HG03378 (cell line): ENCODE data around the gene ACVR2B.
"Not testable (repeated sequence)": the region's sequence is repeated elsewhere in the genome, so short reads cannot be mapped to it uniquely, and the experiment has no call there.

Experiments
- ATAC-seq: cut with Tn5 transposase; IDR thresholded peaks from one replicate; pipeline ENCODE4 v1.9.1; 2021; ENCODE audit warnings: mild to moderate bottlenecking, moderate library complexity; ENCODE audit not compliant: unreplicated experiment

ACVR2B gene

DNA sequence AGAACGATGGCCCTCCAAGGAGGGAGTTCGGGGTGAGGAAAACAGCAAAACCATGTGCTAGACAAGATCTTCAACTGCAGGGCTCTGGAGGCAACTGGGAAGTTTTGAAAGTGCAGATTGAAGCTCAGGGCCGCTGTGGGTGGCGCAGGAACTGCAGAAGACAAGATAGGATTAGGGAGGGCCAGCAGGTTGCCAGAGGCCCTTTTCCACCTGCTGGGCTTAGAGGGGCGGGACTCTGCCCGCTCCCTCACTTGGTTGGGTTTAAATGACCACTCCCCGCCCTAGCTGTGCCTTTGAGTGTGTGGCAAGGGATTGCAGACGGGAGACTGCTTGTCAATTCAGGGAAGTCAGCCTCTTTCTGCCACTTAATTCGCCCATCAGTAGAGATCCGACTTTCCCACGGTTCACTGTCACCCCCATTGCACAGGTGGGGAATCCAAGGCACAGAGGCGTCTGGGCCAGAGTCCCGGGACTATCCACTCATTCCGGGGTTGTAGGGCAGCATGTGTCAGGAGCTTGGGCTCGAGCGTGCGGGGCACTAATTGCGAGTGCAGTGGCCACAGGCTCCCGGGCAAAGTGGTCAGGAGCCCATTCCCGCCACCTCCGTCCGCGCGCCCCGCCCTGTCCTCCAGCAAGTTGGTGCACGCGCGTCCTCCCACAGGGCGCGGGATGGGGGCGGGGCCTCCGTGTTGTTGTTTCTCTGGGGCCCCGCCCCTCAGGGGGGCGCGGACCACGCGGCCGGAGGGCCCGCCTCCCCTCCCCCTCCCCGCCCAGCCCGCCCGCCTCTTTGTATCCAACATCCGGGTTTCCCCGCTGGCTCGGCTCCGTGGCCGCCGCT is at the start of gene ACVR2B:
ACVR2B (plus strand) TSS at position 816 of the 838 bp plus-strand sequence. CDS start 433 bp downstream, outside the sequence.
- no peak for ATAC-seq

DNA sequence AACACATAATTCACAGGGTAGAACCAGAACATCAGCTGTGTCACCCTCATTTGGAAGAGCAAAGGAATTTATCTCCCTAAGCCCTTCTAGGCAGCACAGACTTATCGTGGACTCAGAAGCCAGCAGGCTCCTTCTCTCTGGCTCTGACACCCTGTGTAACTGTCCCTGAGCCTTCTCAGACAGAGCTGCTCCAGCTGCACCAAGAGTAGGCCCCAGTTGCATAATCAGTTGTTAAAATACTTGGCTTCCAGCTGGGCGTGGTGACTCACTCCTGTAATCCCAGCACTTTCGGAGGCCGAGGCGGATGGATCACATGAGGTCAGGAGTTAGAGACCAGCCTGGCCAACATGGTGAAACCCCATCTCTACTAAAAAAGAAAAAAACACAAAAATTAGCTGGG is 49.4 kb upstream of the ACVR2B start:
- ATAC-seq, result no peak

DNA sequence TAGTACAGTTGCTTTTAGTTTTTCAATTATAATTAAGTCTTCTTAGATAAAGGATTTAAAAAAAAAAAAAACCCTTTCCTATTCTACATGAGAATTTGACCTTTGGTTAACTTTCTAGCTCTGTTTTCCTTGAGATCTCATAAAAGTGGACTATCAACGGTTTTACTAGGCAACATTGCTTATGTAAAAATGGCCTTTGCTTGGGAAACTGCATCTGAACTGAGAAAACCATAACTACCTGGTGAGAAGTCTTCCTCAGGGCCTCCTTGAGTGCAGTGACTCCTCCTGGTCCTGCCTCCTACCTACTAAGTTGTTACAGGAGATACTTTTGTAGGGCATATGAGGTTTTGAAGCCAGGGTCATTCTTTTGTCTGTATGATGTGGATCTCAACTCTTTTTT is 42.1 kb upstream of the ACVR2B start:
- ATAC-seq, result no peak

DNA sequence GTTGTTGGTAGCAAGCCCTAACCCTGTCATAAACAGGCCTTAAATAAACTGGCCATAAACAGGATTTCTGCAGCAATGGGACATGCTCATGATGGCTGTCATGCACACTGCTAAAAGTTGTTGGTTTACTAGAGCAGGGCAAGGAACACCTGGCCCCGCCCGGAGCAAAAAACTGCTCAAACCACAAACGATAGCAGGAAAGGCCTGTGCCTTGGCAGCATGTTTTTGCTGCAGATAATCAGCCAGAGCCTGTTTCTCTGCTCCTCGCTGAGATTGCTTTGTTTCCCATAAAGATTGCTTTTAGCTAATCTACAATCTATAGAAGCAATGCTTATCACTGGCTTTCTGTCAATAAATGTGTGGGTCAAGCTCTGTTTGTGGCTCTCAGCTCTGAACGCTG is 32.9 kb upstream of the ACVR2B start:
- ATAC-seq, result not testable (repeated sequence)

DNA sequence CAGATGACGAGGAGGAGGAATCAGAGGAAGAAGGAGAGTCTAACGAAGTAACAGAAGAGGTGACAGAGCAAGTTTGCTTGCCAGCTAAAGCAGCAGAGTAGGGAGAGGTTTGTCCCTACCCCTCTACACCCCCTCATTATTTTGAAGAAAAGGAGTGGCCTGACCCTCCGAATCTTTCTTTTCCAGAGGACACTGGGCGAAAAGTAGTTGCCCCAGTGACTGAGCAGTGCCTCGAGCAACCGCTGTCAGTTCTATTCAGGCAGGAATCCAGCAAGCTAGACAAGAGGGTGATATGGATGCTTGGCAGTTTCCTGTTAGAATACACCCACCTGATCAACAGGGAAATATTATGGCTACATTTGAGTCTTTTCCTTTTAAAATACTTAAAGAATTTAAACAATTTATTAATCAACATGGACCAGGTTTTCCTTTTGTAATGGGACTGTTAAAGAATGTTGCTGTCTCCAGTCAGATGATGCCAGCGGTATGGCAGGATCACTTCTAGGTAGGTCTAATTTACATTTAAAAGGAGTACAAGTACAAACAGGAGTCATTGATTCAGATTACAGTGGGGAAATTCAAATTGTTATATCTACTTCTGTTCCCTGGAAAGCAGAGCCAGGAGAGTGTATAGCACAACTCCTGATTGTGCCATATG is 31.9 kb upstream of the ACVR2B start:
- no peak for ATAC-seq

DNA sequence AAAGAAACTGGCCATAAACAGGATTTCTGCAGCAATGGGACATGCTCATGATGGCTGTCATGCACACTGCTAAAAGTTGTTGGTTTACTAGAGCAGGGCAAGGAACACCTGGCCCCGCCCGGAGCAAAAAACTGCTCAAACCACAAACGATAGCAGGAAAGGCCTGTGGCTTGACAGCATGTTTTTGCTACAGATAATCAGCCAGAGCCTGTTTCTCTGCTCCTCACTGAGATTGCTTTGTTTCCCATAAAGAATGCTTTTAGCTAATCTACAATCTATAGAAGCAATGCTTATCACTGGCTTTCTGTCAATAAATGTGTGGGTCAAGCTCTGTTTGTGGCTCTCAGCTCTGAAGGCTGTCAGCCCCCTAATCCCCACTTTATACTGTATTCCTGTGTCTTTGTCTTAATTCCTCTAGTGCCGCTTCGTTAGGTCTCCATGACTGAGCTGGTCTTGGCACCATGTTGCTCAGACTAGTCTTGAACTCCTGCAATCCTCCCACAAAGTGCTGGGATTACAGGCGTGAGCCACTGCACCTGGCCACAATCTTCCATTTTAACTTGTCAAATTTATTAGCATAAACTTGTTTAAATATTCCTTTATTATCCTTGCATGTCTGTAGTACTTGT is 26.8 kb upstream of the ACVR2B start:
- ATAC-seq, result not testable (repeated sequence)

DNA sequence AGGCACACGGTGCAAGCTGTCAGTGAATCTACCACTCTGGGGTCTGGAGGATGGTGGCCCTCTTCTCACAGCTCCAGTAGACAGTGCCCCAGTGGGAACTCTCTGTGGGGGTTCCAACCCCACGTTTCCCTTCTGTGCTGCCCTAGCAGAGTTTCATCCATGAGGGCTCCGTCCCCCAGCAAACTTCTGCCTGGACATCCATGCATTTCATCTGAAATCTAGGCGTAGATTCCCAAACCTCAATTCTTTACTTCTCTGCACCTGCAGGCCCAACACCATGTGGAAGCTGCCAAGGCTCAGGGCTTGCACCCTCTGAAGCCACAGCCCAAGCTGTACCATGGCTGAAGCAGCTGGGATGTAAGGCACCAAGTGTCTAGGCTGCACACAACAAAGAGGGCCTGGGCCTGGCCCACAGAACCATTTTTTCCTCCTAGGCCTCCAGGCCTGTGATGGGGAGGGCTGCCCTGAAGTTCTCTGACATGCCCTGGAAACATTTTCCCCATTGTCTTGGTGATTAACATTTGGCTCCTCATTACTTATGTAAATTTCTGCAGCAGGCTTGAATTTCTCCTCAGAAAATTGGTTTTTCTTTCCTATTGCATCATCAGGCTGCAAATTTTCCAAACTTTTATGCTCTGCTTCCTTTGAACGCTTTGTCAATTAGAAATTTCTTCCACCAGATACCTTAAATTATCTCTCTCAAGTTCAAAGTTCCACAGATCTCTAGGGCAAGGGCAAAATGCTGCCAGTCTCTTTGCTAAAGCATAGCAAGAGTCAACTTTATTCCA is 20.6 kb upstream of the ACVR2B start:
- not testable (repeated sequence) for ATAC-seq

DNA sequence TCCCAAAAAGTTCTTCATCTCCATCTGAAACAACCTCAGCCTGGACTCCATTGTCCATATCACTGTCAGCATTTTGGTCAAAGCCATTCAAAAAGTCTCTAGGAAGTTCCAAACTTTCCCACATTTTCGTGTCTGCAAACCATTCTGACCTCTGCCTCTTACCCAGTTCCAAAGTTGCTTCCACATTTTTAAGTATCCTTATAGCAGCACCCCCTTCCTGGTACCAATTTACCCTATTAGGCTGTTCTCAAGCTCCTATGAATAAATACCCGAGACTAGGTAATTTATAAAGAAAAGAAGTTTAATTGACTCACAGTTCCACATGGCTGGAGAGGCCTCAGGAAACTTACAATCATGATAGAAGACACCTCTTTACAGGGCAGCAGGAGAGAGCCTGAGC is 20.0 kb upstream of the ACVR2B start:
- ATAC-seq, result not testable (repeated sequence)

DNA sequence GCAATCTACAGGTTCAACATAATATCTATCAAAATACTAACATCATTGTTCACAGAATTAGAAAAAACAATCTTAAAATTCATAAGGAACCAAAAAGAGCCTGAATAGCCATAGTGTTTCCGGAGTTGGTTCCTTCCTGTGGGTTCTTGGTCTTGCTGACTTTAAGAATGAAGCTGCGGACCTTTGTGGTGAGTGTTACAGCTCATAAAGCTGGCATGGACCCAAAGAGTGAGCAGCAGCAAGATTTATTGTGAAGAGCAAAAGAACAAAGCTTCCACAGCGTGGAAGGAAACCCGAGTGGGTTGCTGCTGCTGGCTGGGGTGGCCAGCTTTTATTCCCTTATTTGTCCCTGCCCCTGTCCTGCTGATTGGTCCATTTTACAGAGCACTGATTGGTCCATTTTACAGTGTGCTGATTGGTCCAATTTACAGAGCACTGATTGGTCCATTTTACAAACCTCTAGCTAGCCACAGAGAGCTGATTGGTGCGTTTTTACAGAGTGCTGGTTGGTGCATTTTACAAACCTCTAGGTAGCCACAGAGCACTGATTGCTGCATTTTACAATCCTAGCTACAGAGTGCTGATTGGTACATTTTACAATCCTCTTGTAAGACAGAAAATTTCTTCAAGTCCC is 15.1 kb upstream of the ACVR2B start:
- ATAC-seq, result not testable (repeated sequence)

DNA sequence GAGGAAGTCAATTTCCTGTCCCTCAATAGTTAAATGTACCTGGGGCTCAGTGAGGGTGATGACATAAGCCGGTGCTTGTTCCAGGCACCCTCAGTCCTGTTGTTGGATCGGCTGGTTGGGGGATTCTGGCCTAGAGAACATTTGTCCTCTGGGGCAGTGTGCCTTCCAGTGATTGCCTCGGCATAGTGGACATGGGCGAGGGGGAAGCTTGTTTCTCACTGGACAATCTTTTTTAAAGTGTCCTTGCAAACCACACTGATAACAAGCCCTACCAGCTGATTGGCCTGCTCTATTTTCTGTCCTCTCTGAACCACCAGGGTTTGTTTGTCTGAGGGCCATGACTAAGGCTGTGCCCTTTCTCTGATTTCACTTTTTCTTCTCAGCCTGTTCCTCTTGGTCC is 10.5 kb upstream of the ACVR2B start:
- ATAC-seq, result not testable (repeated sequence)

DNA sequence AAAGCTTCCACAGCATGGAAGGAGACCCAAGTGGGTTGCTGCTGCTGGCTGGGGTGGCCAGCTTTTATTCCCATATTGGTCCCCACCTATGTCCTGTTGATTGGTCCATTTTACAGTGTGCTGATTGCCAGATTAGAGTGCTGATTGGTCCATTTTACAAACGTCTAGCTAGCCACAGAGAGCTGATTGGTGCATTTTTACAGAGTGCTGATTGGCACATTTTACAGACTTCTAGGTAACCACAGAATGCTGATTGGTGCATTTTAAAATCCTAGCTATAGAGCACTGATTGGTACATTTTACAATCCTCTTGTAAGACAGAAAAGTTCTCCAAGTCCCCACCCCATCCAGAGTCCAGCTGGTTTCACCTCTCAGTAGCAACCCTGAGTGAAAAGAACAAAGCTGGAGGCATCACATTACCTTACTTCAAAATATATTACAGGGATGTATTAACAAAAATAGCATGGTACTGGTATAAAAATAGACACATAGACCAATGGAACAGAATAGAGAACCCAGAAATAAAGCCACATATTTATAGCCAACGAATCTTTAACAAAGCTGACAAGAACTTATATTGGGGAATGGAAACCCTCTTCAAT is 7.5 kb upstream of the ACVR2B start:
- ATAC-seq, result no peak

DNA sequence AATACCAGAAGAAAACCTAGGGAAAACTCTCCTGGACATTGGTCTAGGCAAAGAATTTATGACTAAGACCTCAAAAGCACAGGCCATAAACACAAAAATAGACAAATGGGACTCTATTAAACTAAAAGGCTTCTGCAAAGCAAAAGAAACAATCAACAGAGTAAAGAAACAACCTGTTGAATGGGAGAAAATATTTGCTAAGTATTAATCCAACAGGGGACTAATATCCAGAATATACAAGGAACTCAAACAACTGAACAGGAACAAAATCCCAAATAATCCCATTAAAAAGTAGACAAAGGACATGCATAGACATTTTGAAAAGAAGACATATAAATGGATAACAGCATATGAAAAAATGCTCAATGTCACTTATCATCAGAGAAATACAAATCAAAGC is 6.9 kb upstream of the ACVR2B start:
- ATAC-seq, result no peak

DNA sequence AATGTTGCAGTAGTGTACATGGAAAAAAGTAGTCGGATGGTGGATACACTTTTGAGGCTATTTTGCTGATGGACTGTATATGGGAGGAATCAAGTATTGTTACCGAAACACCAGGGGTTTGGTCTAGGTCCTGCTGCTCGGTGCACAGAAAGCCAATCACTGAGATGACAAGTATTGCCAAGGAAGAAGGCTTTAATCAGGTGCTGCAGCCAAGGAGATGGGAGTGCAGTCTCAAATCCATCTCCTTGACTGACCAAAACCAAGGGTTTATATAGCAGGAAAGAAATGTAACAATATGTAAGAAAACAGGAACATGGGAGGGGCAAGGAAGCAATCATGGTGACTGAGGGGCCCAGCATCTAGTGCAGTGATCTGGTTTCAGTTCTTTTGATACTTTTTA is 2.8 kb upstream of the ACVR2B start:
- no peak for ATAC-seq

DNA sequence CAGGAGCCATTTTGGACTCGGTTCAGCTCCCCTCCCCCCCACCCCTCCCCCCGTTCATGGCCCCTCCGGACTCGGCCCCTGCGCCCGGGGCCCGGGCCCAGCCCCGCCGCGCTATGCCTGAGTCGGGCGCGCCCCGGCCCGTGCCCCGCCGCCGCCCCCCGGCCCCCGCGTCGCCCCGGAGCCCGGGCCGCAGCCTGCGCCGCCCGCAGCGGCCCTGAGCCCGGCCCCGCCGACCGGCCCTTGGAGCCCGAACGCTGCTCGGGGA is 155 bp downstream of the ACVR2B start:
- ATAC-seq, result no peak

DNA sequence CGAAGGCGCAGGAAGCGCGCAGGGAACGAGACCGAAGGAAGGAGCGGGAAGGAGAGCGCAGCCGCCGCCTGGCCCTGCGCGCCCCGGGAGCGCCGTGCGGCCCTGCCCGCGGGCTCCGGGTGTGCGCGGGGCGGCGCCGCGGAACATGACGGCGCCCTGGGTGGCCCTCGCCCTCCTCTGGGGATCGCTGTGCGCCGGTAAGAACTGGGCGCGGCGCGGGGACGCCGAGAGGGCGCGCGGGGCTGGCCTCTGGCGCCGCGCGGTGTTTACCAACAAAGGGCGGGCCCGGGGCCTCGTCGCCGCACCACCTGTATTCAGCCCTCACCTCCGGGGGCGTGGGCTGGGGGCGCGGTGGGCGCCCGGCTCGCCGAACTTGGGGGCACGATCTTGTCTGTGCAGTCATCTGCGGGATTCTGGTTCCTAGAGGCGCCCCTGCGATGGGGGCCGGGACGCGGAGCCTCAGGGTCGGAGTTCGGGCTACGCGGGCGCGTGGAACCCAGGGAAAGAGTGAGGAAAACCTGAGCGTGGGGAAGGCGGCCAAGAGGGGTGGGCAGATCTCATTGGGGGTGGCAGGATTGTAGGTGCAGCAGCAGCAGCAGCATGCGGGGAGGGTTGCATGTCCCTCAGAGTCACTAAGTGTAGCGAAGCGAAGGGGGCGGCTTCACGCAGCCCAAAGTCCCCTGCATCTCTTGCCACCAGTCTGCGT is 641 bp downstream of the ACVR2B start:
- ATAC-seq, result no peak

DNA sequence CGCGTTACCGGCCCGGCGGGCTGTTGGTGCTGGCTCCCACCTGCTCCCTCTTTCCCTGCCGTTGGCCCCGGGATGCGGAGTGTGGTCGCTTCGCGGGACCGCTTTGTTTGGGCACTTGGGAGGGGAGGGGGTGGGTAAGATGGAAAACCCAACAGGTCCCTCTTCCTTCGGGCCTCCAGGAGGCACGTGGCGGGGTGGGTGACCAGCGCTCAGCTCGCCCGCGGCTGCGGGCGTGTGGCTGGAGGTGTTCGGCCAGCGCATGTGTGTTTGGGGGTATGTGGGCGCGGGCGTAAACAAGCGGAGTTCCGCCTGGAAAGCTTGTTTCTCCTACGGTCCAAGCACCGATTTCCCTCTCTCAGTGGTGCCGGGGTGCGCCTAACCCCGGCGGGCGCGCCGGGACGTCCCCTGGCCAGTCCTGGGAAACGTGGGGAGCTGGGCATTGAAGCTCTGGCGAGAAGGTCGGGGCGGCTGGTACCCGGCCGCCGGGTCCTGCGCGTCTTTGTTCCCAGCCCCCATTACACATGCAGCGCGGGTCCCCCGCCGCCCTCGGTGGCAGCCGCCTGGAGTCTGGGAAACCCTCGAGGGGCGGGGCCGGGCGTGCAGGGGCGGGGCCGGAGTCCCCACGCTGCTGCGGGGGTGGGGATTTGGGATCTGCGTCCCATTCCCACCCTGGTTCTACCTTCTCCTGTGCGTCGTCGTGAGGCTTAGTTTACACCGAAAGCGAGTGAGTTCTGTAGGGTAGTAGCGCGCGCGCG is 1.4 kb downstream of the ACVR2B start:
- peak; percentile 15 for ATAC-seq

DNA sequence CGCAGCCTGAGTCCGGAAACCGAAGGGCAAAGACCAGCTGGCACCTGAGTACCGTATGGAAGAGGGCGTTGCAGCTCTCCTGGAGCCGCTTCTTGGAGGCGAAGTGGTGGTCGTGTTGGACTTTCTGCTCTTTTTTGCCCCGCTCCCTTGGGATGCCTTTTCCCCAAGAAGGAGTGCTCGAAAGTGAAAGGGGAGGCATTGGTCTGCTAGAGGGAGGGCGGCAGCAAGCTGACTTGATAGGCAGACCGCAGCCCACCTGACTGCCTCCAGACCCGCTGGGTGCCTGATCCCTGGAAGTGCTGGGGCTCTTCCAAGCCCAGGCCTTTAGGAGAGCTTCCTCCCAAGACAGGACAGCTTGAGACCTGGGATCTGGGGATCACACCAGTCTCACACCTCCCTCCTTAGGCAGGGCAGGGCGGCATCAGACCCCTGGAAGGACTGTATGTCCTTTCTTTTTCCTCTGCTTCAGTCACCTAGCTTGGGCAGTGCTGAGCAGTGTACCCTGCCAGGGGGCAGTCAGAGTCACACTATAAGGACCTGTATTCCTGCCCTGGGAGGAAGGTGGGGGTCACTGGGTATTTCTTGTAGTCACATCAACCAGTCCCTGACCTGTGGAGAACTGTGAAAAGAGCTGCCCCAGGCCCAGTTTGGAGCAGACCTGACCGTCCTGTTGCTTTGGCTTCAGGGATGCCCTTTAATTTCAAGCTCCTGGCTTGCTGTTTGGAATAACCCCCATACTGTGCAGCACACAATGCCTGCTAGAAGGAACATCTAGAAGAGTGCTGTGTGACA is 2.1 kb downstream of the ACVR2B start:
- peak; percentile 42 for ATAC-seq
